Hepatic stellate cell (primary cell): Measurements from ENCODE around the gene JMJD6.
A peak's percentile ranks its signal among the peaks of the same experiment; 100 is the strongest.
"Not testable (repeated sequence)": the region's sequence is repeated elsewhere in the genome, so short reads cannot be mapped to it uniquely, and the experiment has no call there.

Experiments
- DNase-seq: peaks from one replicate; pipeline ENCODE4 v3.0.0; 2011; ENCODE audit warnings: low spot score

Gene JMJD6

GRCh38 chr17:76716146-76716838, 10.1 kb downstream of the JMJD6 start:
- peak; percentile 86 for DNase-seq

- DNase-seq, result no peak
Observed at GRCh38 chr17:76715496-76715830, 10.9 kb downstream of the JMJD6 start.

- peak; percentile 38 for DNase-seq
Observed at GRCh38 chr17:76714822-76715495, 11.4 kb downstream of the JMJD6 start.

GRCh38 chr17:76714336-76714735, 12.1 kb downstream of the JMJD6 start:
- no peak for DNase-seq

- DNase-seq, result no peak
Observed at GRCh38 chr17:76713765-76714164, 12.6 kb downstream of the JMJD6 start.

- DNase-seq, result not testable (repeated sequence)
Observed at GRCh38 chr17:76712321-76712720, 14.1 kb downstream of the JMJD6 start.

- DNase-seq, result peak; percentile 83
Observed at GRCh38 chr17:76710863-76711611, 15.4 kb downstream of the JMJD6 start, which contains the start of gene MXRA7. MXRA7 (minus strand) TSS chr17:76710965; CDS start chr17:76710946, 19 bp downstream.

- not testable (repeated sequence) for DNase-seq
Observed at GRCh38 chr17:76709951-76710862, 16.2 kb downstream of the JMJD6 start.

- DNase-seq, result peak; percentile 97
Observed at GRCh38 chr17:76709077-76709950, 17.1 kb downstream of the JMJD6 start.

GRCh38 chr17:76707985-76708807, 18.2 kb downstream of the JMJD6 start:
- DNase-seq, result no peak

- no peak for DNase-seq
Observed at GRCh38 chr17:76706817-76707216, 19.6 kb downstream of the JMJD6 start.

- no peak for DNase-seq
Observed at GRCh38 chr17:76704805-76705204, 21.6 kb downstream of the JMJD6 start.

- DNase-seq, result no peak
Observed at GRCh38 chr17:76702941-76703637, 23.3 kb downstream of the JMJD6 start.

- DNase-seq, result no peak
Observed at GRCh38 chr17:76702076-76702475, 24.3 kb downstream of the JMJD6 start.

- DNase-seq, result no peak
Observed at GRCh38 chr17:76701471-76701967, 24.9 kb downstream of the JMJD6 start.

- DNase-seq, result peak; percentile 92
Observed at GRCh38 chr17:76700617-76701470, 25.6 kb downstream of the JMJD6 start.

- DNase-seq, result no peak
Observed at GRCh38 chr17:76700270-76700616, 26.2 kb downstream of the JMJD6 start.

GRCh38 chr17:76698466-76698977, 27.9 kb downstream of the JMJD6 start:
- DNase-seq, result not testable (repeated sequence)
